ENCODE measurements around the gene SZRD1.
"Not testable (repeated sequence)": the region's sequence is repeated elsewhere in the genome, so short reads cannot be mapped to it uniquely, and the experiment has no call there.

Gene SZRD1

DNA sequence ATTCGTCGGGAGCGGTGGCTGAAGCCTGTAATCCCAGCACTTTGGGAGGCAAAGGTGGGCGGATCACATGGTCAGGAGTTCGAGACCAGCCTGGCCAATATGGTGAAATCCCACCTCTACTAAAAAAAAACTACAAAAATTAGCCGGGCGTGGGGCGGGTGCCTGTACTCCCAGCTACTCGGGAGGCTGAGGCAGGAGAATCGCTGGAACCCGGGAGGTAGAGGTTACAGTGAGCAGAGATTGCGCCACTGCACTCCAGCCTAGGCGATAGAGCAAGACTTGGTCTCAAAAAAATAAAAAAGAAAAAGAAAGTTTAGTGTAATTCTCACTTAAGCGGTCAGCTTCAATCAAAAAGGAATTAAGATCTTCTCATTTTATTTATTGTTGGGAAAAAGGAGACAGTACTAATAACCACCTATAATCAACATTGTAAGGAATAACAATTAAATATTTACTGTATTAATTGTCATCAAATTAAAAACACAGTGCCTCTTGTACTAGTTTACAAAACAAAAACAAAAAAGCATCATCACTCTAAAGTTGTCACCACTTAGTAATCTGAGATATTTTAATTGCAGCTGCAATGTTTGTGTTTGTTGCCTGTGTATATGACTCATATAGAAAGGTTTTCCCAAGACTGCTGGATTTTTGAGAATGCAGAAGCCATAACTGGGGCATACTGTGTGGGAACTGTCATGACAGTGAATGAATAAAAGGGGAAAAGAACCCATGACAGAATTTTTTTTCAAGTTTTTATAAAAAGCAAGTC lies 18.4 kb upstream of the SZRD1 start:
- FAIRE-seq (no peak), DNase-seq (ENCODE audit: insufficient read length, low spot score) (no peak)
- TF ChIP-seq SPI1 (IDR thresholded peaks at IDR 0.05; ENCODE audit: low read depth, low read length), result no peak
- TF ChIP-seq PAX5 (IDR thresholded peaks at IDR 0.05; ENCODE audit: insufficient read depth, low read length, severe bottlenecking), result no peak
- no peak for TF ChIP-seq TAF1 (IDR thresholded peaks at IDR 0.05; ENCODE audit: low read depth, low read length)
- TF ChIP-seq POLR2AphosphoS5 (IDR thresholded peaks at IDR 0.05; ENCODE audit: low read depth, low read length), result no peak
- TF ChIP-seq POU2F2 (IDR thresholded peaks at IDR 0.05; ENCODE audit: low read depth, low read length), result no peak
- no peak for TF ChIP-seq POLR2A (IDR thresholded peaks at IDR 0.05; ENCODE audit: low read depth, low read length)

DNA sequence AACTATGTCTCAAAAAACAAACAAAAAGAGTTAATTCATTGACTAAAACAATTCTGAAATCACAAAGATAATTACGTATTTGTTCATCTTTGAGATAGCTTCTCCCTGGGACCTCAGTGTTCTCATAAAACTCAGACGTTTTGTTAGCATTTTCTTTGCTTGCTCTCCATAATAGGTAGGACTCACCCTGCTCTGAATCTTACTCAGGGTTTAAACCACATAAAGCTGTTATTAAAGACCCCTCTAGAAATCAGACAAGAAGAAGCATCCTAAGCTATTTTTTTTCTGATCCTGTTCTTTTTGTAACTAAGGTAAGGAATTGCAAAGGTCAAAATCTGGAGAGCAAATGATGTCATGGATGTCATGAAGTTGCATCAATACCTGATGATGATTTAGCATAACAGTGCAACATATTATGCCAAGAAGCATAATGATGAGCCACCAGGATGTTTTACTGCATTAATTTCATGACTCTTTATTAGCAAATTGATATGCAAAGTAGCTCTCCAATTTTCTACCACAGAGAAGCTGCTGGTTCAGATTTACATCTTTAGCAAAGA lies 17.1 kb upstream of the SZRD1 start:
- FAIRE-seq, result no peak
- TF ChIP-seq SPI1 (IDR thresholded peaks at IDR 0.05; ENCODE audit: low read depth, low read length) (no peak), POLR2A (IDR thresholded peaks at IDR 0.05; ENCODE audit: low read depth, low read length) (no peak), POLR2AphosphoS5 (IDR thresholded peaks at IDR 0.05; ENCODE audit: low read depth, low read length) (no peak), POU2F2 (IDR thresholded peaks at IDR 0.05; ENCODE audit: low read depth, low read length) (no peak), PAX5 (IDR thresholded peaks at IDR 0.05; ENCODE audit: insufficient read depth, low read length, severe bottlenecking) (no peak), TAF1 (IDR thresholded peaks at IDR 0.05; ENCODE audit: low read depth, low read length) (no peak)

DNA sequence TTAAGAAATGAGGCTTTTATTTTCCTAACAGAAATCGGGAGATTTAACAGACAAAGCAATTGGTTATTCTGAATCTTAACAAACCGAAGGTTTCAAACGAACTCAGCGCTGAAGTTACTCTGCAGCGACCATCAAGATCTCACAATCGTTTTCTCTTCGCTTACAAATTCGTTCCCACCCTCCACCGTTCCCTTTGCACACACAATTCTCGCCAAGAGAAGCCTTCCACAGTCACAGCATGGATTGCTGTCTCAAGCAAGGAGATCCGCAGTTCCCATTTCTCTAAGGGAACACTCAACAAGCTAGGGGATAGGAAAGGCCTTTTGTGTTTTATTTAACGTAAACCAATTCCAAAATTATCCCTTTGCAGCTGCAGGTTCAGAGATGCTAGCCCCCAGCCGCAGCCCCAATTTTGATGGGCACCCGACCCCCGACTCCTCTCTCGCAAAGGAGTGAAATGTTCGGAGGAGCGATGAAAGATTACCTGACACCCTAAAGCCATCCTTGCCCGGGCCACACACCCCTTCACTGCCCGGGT lies 15.5 kb upstream of the SZRD1 start:
- DNase-seq (ENCODE audit: insufficient read length, low spot score) (no peak), FAIRE-seq (peak; percentile 43)
- TF ChIP-seq SPI1 (IDR thresholded peaks at IDR 0.05; ENCODE audit: low read depth, low read length) (no peak), POLR2AphosphoS5 (IDR thresholded peaks at IDR 0.05; ENCODE audit: low read depth, low read length) (no peak), POU2F2 (IDR thresholded peaks at IDR 0.05; ENCODE audit: low read depth, low read length) (no peak), PAX5 (IDR thresholded peaks at IDR 0.05; ENCODE audit: insufficient read depth, low read length, severe bottlenecking) (no peak), POLR2A (IDR thresholded peaks at IDR 0.05; ENCODE audit: low read depth, low read length) (no peak), TAF1 (IDR thresholded peaks at IDR 0.05; ENCODE audit: low read depth, low read length) (no peak)

More for the DNA sequence above, 17.1 kb upstream of the SZRD1 start:
- no peak for DNase-seq (ENCODE audit: insufficient read length, low spot score)

- TF ChIP-seq POLR2AphosphoS5 (IDR thresholded peaks at IDR 0.05; ENCODE audit: low read depth, low read length), result peak; percentile 91
- TF ChIP-seq POU2F2 (IDR thresholded peaks at IDR 0.05; ENCODE audit: low read depth, low read length), result peak; percentile 81
- TF ChIP-seq SPI1 (IDR thresholded peaks at IDR 0.05; ENCODE audit: low read depth, low read length), result no peak
- no peak for TF ChIP-seq PAX5 (IDR thresholded peaks at IDR 0.05; ENCODE audit: insufficient read depth, low read length, severe bottlenecking)
- TF ChIP-seq POLR2A (IDR thresholded peaks at IDR 0.05; ENCODE audit: low read depth, low read length), result peak; percentile 93
- TF ChIP-seq TAF1 (IDR thresholded peaks at IDR 0.05; ENCODE audit: low read depth, low read length), result peak; percentile 73
- DNase-seq (ENCODE audit: insufficient read length, low spot score) (peak; percentile 86), FAIRE-seq (peak; percentile 98)
These were observed 14.8 kb upstream of the SZRD1 start, which contains the start of gene FBXO42 for GRCh38 chr1:16351994-16352841. TSS of gene FBXO42 (minus strand) at chr1:16352480. CDS start at chr1:16315418, 37,062 bp downstream.

DNA sequence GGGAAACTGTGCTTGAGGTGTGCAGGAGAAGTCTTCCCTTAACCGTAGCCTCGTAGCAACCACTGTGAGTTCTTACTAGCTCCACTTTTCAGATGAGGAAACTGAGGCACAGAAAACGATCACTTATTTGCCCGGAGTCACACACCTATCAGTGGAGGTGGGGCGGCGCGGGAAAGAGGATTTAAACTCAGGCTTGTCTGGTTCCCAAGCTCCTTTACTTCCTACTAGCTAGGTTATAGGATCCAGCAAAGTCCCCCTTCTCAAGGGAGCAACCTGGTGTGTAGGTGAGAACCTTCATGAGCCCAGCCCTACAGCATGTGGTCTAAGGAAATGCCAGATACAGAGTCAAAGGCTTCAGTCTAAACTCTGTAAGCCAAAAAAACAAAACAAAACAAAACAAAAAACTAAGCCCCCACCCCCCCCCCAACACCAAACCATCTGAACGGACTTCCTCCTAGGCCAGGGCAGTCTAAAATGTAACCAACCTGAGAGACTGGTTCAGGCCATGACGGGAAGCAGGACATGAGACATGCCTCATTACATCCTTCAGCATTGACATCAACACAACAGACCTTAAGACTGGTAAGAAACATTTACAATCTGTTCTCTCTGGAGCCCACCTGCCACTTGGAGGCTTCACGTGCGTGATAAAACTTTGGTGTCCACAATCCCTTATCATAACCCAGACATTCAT lies 14.1 kb upstream of the SZRD1 start:
- peak; percentile 51 for FAIRE-seq

GRCh38 chr1:16354619-16355018 lies 12.4 kb upstream of the SZRD1 start:
- no peak for FAIRE-seq
- TF ChIP-seq POU2F2 (IDR thresholded peaks at IDR 0.05; ENCODE audit: low read depth, low read length) (no peak), POLR2A (IDR thresholded peaks at IDR 0.05; ENCODE audit: low read depth, low read length) (no peak), POLR2AphosphoS5 (IDR thresholded peaks at IDR 0.05; ENCODE audit: low read depth, low read length) (no peak)

More for the DNA sequence above, 14.1 kb upstream of the SZRD1 start:
- no peak for DNase-seq (ENCODE audit: insufficient read length, low spot score)
- TF ChIP-seq POLR2AphosphoS5 (IDR thresholded peaks at IDR 0.05; ENCODE audit: low read depth, low read length) (no peak; the same call in none of the 2 replicates), TAF1 (IDR thresholded peaks at IDR 0.05; ENCODE audit: low read depth, low read length) (no peak), PAX5 (IDR thresholded peaks at IDR 0.05; ENCODE audit: insufficient read depth, low read length, severe bottlenecking) (no peak), POLR2A (IDR thresholded peaks at IDR 0.05; ENCODE audit: low read depth, low read length) (no peak), POU2F2 (IDR thresholded peaks at IDR 0.05; ENCODE audit: low read depth, low read length) (no peak), SPI1 (IDR thresholded peaks at IDR 0.05; ENCODE audit: low read depth, low read length) (no peak)

DNA sequence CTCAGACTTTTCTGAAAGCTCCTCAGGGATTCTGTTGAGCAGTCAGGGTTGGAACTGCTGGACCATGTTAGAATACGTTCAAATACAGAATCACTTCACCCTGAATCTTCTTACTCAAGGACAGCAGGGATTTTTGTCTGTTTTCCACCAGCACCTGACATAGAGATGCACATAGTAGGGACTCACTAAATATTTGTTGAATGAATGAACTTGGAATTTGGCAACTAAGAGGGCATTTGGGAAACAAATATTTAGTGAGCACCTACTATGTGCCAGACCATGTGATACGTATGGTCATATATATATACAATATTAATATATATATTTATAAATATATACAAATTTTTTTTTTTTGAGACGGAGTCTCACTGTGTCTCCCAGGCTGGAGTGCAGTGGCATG lies 10.2 kb upstream of the SZRD1 start:
- FAIRE-seq, result no peak
- no peak for DNase-seq (ENCODE audit: insufficient read length, low spot score)
- no peak for TF ChIP-seq POLR2AphosphoS5 (IDR thresholded peaks at IDR 0.05; ENCODE audit: low read depth, low read length)
- no peak for TF ChIP-seq PAX5 (IDR thresholded peaks at IDR 0.05; ENCODE audit: insufficient read depth, low read length, severe bottlenecking)

More at GRCh38 chr1:16354619-16355018, 12.4 kb upstream of the SZRD1 start:
- no peak for DNase-seq (ENCODE audit: insufficient read length, low spot score)

GRCh38 chr1:16365146-16365498 lies 1.9 kb upstream of the SZRD1 start:
- FAIRE-seq; DNase-seq (ENCODE audit: insufficient read length, low spot score): not testable (repeated sequence)

All from GM12891 (cell line).